Measurements from ENCODE around the gene SULT2A1.
"Not testable (repeated sequence)": the region's sequence is repeated elsewhere in the genome, so short reads cannot be mapped to it uniquely, and the experiment has no call there.

The SULT2A1 gene, protein sequence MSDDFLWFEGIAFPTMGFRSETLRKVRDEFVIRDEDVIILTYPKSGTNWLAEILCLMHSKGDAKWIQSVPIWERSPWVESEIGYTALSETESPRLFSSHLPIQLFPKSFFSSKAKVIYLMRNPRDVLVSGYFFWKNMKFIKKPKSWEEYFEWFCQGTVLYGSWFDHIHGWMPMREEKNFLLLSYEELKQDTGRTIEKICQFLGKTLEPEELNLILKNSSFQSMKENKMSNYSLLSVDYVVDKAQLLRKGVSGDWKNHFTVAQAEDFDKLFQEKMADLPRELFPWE

DNA sequence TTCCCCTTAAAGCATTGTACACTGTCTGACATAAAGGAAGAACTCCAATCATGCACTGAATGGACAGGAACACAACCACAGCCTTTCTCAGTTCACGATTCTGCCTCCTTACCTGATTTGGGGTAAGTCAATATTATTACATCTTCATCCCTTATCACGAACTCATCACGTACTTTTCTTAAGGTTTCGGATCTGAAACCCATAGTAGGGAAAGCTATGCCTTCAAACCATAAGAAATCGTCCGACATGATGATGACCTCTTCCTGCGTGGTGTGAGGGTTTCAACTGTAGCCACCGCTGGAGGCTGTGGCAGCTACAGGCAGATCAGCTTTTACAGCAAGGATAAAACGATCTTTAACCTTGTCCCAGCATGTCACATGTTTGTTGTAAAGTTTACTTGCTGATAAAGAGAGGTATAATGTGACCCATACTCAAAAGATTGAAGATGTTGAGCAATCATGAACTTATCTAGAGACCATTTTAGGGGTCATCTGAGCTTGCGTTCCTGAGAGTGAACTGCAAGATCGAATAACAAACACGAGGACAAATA, at the start of gene SULT2A1:
Gene SULT2A1, minus strand, starts transcription at position 306 of the 550 bp plus-strand sequence. Its CDS starts 58 bp downstream, at position 248.
- ATAC-seq (ENCODE audit: low read depth) = no peak
- Histone ChIP-seq H3K27me3 (ENCODE audit: insufficient read depth, poor library complexity, severe bottlenecking) (peaks cover 7% of the 10 kb centered on the region), H3K36me3 (ENCODE audit: low read depth) (no peaks in the 10 kb centered on the region), H3K9me3 (ENCODE audit: severe bottlenecking) (no peaks in the 10 kb centered on the region), H3K4me1 (ENCODE audit: insufficient read depth, poor library complexity, severe bottlenecking) (no peaks in the 10 kb centered on the region), H3K4me3 (ENCODE audit: severe bottlenecking) (no peak within 1 kb of the TSS), H3K27ac (ENCODE audit: poor library complexity, severe bottlenecking) (no peak within 1 kb of the TSS)
- DNase-seq (ENCODE audit: low spot score) = no peak
- no peak for TF ChIP-seq CTCF (IDR thresholded peaks at IDR 0.05; ENCODE audit: poor library complexity, severe bottlenecking)

DNA sequence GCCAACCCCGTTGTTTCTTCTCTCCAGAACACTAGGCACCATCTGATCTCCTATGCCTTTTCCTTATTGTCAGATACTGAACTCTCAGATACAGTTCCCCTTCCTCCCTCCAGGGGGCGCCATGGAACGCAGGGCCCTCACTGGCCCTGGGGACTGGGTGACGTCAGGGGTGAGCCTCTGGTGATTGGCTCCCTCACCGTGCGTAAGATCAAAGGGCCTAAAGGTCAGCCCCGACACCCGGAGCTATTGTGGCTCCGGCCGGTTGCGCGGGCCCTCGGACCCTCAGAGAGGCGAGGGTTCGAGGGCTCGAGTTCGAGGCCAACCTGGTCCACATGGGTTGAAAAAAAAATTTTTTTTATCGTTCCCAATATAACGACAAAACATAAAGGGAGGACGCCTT, 42.5 kb upstream of the SULT2A1 start:
- DNase-seq (ENCODE audit: low spot score); H3K4me3 ChIP-seq (ENCODE audit: severe bottlenecking); H3K4me1 ChIP-seq (ENCODE audit: insufficient read depth, poor library complexity, severe bottlenecking); H3K36me3 ChIP-seq (ENCODE audit: low read depth); H3K9me3 ChIP-seq (ENCODE audit: severe bottlenecking); ATAC-seq (ENCODE audit: low read depth); H3K27me3 ChIP-seq (ENCODE audit: insufficient read depth, poor library complexity, severe bottlenecking); H3K27ac ChIP-seq (ENCODE audit: poor library complexity, severe bottlenecking): not testable (repeated sequence)

DNA sequence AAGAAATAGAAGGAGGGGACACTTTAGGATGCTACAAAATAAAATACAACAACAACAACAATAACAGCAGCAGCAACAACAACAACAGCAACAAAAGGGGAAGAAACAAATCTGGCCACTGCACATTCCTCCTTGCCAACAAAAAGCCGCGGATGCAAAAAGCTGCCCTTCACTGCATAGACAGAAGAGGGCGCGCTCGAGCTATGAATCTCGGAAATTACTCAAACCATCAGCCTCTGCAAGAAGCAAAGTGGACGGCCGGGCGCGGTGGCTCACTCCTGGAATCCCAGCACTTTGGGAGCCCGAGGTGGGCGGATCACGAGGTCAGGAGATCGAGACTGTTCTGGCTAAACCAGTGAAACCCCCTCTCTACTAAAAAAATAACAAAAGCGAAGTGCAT, 34.0 kb upstream of the SULT2A1 start:
- H3K27ac ChIP-seq (ENCODE audit: poor library complexity, severe bottlenecking); H3K36me3 ChIP-seq (ENCODE audit: low read depth); H3K4me1 ChIP-seq (ENCODE audit: insufficient read depth, poor library complexity, severe bottlenecking); DNase-seq (ENCODE audit: low spot score); H3K4me3 ChIP-seq (ENCODE audit: severe bottlenecking); ATAC-seq (ENCODE audit: low read depth); H3K27me3 ChIP-seq (ENCODE audit: insufficient read depth, poor library complexity, severe bottlenecking); H3K9me3 ChIP-seq (ENCODE audit: severe bottlenecking): not testable (repeated sequence)
- TF ChIP-seq CTCF (IDR thresholded peaks at IDR 0.05; ENCODE audit: poor library complexity, severe bottlenecking) = peak; percentile 14

DNA sequence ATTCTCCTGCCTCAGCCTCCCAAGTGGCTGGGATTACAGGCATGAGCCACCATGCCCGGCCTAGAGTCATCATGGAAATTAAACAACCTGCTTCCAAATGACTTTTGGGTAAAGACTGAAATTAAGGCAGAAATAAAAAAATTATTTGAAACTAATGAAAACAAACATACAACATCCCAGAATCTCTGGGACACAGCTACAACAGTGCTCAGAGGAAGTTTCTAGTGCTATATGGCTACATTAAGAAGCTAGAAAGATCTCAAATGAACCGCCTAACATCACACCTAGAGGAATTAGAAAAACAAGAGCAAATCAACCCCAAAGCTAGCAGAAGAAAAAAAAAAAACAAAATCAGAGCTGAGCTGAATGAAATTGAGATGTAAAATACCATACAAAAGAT, 24.1 kb upstream of the SULT2A1 start:
- H3K27me3 ChIP-seq (ENCODE audit: insufficient read depth, poor library complexity, severe bottlenecking); H3K27ac ChIP-seq (ENCODE audit: poor library complexity, severe bottlenecking); H3K4me3 ChIP-seq (ENCODE audit: severe bottlenecking); H3K4me1 ChIP-seq (ENCODE audit: insufficient read depth, poor library complexity, severe bottlenecking); ATAC-seq (ENCODE audit: low read depth); DNase-seq (ENCODE audit: low spot score); H3K9me3 ChIP-seq (ENCODE audit: severe bottlenecking); H3K36me3 ChIP-seq (ENCODE audit: low read depth): not testable (repeated sequence)

DNA sequence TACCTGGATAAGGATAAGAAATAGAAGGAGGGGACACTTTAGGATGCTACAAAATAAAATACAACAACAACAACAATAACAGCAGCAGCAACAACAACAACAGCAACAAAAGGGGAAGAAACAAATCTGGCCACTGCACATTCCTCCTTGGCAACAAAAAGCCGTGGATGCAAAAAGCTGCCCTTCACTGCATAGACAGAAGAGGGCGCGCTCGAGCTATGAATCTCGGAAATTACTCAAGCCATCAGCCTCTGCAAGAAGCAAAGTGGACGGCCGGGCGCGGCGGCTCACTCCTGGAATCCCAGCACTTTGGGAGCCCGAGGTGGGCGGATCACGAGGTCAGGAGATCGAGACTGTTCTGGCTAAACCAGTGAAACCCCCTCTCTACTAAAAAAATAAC, 23.2 kb upstream of the SULT2A1 start:
- not testable (repeated sequence) for H3K4me3 ChIP-seq (ENCODE audit: severe bottlenecking); H3K27ac ChIP-seq (ENCODE audit: poor library complexity, severe bottlenecking); H3K9me3 ChIP-seq (ENCODE audit: severe bottlenecking); H3K27me3 ChIP-seq (ENCODE audit: insufficient read depth, poor library complexity, severe bottlenecking); ATAC-seq (ENCODE audit: low read depth); DNase-seq (ENCODE audit: low spot score); H3K4me1 ChIP-seq (ENCODE audit: insufficient read depth, poor library complexity, severe bottlenecking); H3K36me3 ChIP-seq (ENCODE audit: low read depth)
- TF ChIP-seq CTCF (IDR thresholded peaks at IDR 0.05; ENCODE audit: poor library complexity, severe bottlenecking) = peak; percentile 53

GRCh38 chr19:47901370-47901769, 15.3 kb upstream of the SULT2A1 start:
- no peaks in the 10 kb centered on the region for H3K4me1 ChIP-seq (ENCODE audit: insufficient read depth, poor library complexity, severe bottlenecking)
- H3K4me3 ChIP-seq (ENCODE audit: severe bottlenecking) = no peak overlapping the region
- DNase-seq (ENCODE audit: low spot score) = no peak
- no peaks in the 10 kb centered on the region for H3K36me3 ChIP-seq (ENCODE audit: low read depth)
- ATAC-seq (ENCODE audit: low read depth) = no peak
- TF ChIP-seq CTCF (IDR thresholded peaks at IDR 0.05; ENCODE audit: poor library complexity, severe bottlenecking) = no peak
- H3K27ac ChIP-seq (ENCODE audit: poor library complexity, severe bottlenecking) = no peak overlapping the region
- no peaks in the 10 kb centered on the region for H3K9me3 ChIP-seq (ENCODE audit: severe bottlenecking)
- no peaks in the 10 kb centered on the region for H3K27me3 ChIP-seq (ENCODE audit: insufficient read depth, poor library complexity, severe bottlenecking)

Data from RWPE2 (cell line).